HT1080 (cell line): Measurements from ENCODE around the gene SND1. TPM values are rescaled to one million over a fixed set of nuclear protein-coding genes. Genes with fewer than 3 reads are reported as not detected.

Experiments used
- DNase-seq: peaks from one replicate; pipeline ENCODE4 v3.0.0-alpha.2; 2015; ENCODE audit warnings: low read depth
- small RNA-seq: library from RNA; depleted of rRNA; stranded (forward); fragments of <200 nt; gene quantifications from one replicate; pipeline ENCODE3, GENCODE V24; 2014
- total RNA-seq: library from RNA; depleted of rRNA; stranded (reverse); fragments of >200 nt; shearing (Covaris generic); gene quantifications from 2 replicates; pipeline ENCODE4 v1.2.3, GENCODE V29; 2014; rRNA removed

SND1 gene
- total RNA-seq, 1 experiment from 2014 or later: 145 TPM

DNA sequence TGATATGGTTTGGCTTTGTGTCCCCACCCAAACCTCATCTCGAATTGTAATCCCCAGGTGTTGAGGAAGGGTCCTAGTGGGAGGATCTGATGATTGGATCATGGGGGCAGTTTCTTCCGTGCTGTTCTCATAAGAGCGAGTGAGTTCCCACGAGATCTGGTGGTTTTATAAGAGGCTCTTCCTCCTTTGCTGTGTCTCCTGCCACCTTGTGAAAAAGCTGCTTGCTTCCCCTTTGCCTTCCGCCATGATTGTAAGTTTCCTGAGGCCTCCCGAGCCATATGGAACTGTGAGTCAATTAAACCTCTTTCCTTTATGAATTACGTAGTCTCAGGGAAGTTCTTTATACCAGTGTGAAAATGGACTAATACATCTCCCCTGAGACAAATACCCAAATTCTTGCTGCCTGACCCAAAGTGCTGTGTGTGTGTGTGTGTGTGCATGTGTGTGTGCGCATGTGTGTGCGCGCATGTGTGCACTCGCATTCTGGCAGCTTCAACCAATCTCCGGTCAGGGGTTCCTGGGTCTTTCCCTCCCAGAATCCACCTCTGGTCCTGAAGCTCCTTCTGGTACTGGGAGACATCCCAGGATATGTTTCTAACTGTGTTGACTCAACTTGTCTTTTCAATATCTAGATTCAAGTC lies 477.4 kb downstream of the SND1 start:
- no peak for DNase-seq

- no peak for DNase-seq
Measured at GRCh38 chr7:128131115-128131514, 479.1 kb downstream of the SND1 start.

DNA sequence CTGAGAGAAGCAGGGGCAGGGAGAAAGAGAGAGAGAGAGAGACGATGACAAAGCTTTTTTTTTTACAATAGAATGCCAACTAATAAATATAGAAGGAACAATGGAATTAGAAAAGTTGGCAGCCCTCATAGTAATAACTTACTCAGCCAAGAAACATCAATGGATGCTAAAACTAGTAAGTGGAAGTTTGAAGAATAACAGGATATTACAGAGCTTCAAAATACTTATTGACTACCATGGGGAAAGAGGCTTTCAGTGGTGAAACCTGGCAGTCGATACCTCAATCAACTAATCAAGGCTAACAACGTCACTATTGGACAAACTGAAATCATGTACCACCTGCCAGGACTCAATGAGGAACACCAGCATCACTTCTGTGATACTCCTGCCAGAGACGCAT lies 479.7 kb downstream of the SND1 start:
- DNase-seq: no peak

- no peak for DNase-seq
Measured at GRCh38 chr7:128132426-128133069, 480.6 kb downstream of the SND1 start.

GRCh38 chr7:128135159-128135514 lies 483.1 kb downstream of the SND1 start:
- DNase-seq: no peak

DNA sequence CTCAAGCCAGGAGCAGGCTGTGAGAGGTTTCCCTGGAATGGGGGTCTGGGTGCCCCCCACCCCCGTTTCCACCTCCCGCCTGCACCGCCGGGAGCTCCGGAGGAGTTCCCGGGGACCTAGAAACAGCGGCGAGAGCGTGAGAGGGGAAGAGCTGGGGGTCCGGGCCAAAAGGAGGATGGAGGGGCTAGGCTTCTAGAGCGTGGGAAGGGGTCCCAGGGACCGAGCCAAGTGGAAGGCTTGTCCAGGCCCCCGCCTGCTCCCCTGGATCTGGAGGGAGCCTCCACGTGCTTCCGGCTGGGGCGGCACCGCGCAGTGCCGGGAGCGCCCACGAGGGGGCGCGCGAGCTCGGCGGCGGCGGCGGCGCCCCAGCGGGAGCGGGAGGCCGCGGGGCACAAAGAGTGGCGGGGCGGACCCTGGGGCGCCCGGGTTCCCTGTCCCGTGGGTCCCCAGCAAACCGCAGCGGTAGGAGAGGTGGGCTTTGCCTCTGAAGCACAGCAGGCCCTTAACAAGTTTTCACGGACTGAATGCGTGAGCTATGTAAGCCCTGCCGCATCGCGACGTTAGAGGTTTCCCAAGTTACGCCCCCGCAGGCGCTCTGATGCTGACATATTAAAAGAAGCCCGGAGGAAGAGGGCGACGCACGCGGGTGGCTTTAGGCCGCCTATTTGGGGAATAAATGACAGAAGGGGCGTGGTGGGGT lies 483.7 kb downstream of the SND1 start:
- DNase-seq: peak; percentile 49

- no peak for DNase-seq
Measured at GRCh38 chr7:128136215-128136597, 484.2 kb downstream of the SND1 start.

DNA sequence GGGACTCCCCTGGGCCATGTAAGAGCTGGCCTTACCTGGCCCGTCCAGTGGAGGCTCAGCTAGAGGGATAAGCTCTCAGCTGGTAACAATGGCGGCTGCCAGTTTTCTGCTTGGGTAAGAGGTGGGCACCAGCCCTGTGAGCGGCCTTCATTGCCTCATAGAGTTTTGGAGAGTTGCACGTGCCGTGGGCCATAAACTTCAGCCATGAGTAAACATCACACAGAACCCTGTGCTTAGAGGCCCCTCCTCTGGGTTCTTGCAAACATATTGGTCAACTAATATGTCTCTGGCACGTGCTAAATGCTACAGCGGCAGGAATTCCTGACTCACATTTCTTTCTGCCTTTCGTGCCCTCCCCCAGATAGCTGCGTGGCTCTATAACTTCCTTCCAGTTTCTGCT lies 485.2 kb downstream of the SND1 start:
- DNase-seq: peak; percentile 60

- DNase-seq: no peak
Measured at GRCh38 chr7:128139406-128139805, 487.4 kb downstream of the SND1 start.

DNA sequence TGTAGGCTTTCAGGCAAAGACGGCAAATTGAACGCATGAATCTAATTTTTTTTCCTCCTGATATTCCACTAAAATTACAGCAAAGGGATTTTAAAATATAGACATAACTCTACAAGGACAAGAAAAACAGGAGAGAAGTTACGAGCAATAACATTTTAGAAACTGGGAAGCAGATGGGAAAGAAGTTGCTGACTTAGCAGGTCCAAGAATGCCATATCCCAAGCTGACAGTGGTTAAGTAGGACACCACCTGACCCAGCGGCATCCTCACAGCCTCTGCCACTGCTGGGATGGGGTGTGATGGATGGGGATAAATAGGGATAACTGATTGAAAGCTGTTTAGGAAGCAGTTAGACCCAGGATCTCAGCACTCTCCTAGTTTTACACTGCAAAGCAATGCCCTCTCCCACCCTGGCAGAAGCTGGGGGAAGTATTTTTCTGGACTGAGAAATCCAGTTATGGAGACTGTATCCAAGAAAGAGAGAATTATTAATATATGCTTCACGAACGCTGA lies 489.7 kb downstream of the SND1 start:
- no peak for DNase-seq

Small RNA genes lying within 50 kb of the gene (small RNA-seq; reads per million reads assigned to genes)
- gene MIR593: not detected

Other genes starting within 250 kb of the SND1 start
- gene GCC1, start 66.6 kb upstream of the SND1 start, total RNA-seq: 12.5 and 13.6 TPM in 2 replicates
- gene ARF5, start 63.8 kb upstream of the SND1 start, total RNA-seq: 116 and 131 TPM in 2 replicates
- 0.23 and 0.27 TPM in 2 replicates for gene FSCN3, start 58.5 kb upstream of the SND1 start, total RNA-seq
- not detected in 2 replicates for gene PAX4, start 34.1 kb upstream of the SND1 start, total RNA-seq